SIG-M5 (cell line): ENCODE measurements around the gene MYRF.

Source experiments
- DNase-seq: peaks from one replicate; lab custom pipeline; 2025; lab: John Stamatoyannopoulos, UW

Gene MYRF

GRCh38 chr11:61752117-61752924 is at the start of gene MYRF:
TSS of gene MYRF (plus strand) at chr11:61752636. CDS start at chr11:61752745, 109 bp downstream.
- DNase-seq, result no peak

- no peak for DNase-seq
Observed at GRCh38 chr11:61702701-61703312, 49.6 kb upstream of the MYRF start.

- no peak for DNase-seq
Observed at GRCh38 chr11:61704838-61705237, 47.6 kb upstream of the MYRF start.

GRCh38 chr11:61706452-61707400 is 45.7 kb upstream of the MYRF start:
- no peak for DNase-seq

GRCh38 chr11:61707574-61707973 is 44.9 kb upstream of the MYRF start:
- no peak for DNase-seq

- DNase-seq, result no peak
Observed at GRCh38 chr11:61709110-61709509, 43.3 kb upstream of the MYRF start.

- no peak for DNase-seq
Observed at GRCh38 chr11:61709572-61709971, 42.9 kb upstream of the MYRF start.

GRCh38 chr11:61710019-61710418 is 42.4 kb upstream of the MYRF start:
- DNase-seq, result no peak

- DNase-seq, result no peak
Observed at GRCh38 chr11:61711037-61711436, 41.4 kb upstream of the MYRF start.

GRCh38 chr11:61711498-61711897 is 40.9 kb upstream of the MYRF start:
- DNase-seq, result no peak

GRCh38 chr11:61712314-61712713 is 40.1 kb upstream of the MYRF start:
- DNase-seq, result no peak

GRCh38 chr11:61712846-61713245 is 39.6 kb upstream of the MYRF start:
- no peak for DNase-seq

GRCh38 chr11:61713464-61713863 is 39.0 kb upstream of the MYRF start:
- DNase-seq, result no peak

GRCh38 chr11:61713906-61714305 is 38.5 kb upstream of the MYRF start:
- DNase-seq, result no peak

- DNase-seq, result no peak
Observed at GRCh38 chr11:61714316-61714715, 38.1 kb upstream of the MYRF start.

GRCh38 chr11:61714916-61715315 is 37.5 kb upstream of the MYRF start:
- no peak for DNase-seq

GRCh38 chr11:61715867-61716266 is 36.6 kb upstream of the MYRF start:
- DNase-seq, result no peak

GRCh38 chr11:61716478-61717285 is 35.8 kb upstream of the MYRF start:
- DNase-seq, result no peak

- DNase-seq, result no peak
Observed at GRCh38 chr11:61717286-61718033, 35.0 kb upstream of the MYRF start.

- DNase-seq, result no peak
Observed at GRCh38 chr11:61718046-61718531, 34.3 kb upstream of the MYRF start.
